B cell (primary cell): ENCODE results near the gene MAPK4. TPM values are rescaled to one million over a fixed set of nuclear protein-coding genes. Genes with fewer than 3 reads are reported as not detected.

Experiments
- ATAC-seq: fragments of 200-7000 bp; cut with Tn5 transposase; one replicate; pipeline ENCODE4 v1.10.0; 2021; ENCODE audit warnings: low read depth, mild to moderate bottlenecking, moderate number of reproducible peaks, moderate library complexity
- CTCF ChIA-PET: fragments of 350-600 bp; sonication (Branson Sonifier 250); formaldehyde crosslinking; loops from one replicate; lab custom pipeline; 2021; ENCODE audit warnings: antibody characterized with exemption, inconsistent platforms; lab: Charles Lee
- POLR2A ChIA-PET: fragments of 350-600 bp; sonication (Branson Sonifier 250); formaldehyde crosslinking; loops from one replicate; lab custom pipeline; 2021; ENCODE audit warnings: antibody characterized with exemption; lab: Charles Lee
- DNase-seq: peaks from one replicate; pipeline ENCODE4 v3.0.0; 2013
- H2AFZ ChIP-seq: 2 replicates; pipeline ENCODE4 v1.6.1; 2012; ENCODE audit warnings: mild to moderate bottlenecking, low read depth, low read length; ENCODE audit not compliant: insufficient read depth, poor library complexity, severe bottlenecking
- H3K27ac ChIP-seq, 2 donors: 1 replicate in 1 of 2; 2 replicates in 1 of 2; pipeline ENCODE4 v1.5.1; 2012 to 2013; ENCODE audit warnings: low read length in 2 of 2, mild to moderate bottlenecking in 2 of 2, moderate library complexity in 1 of 2
- H3K27me3 ChIP-seq, 4 experiments: fragments of 200-600 bp in 1 of 4; sonication (generic) in 1 of 4; replicated peaks in 1 of 4; 1 replicate in 2 of 4; 2 replicates in 2 of 4; pipeline versions ENCODE4 v1.6.1 to v1.7.0; 2013 to 2016; ENCODE audit warnings: low read length in 3 of 4, mild to moderate bottlenecking in 2 of 4, mixed read lengths in 1 of 4, moderate library complexity in 1 of 4; ENCODE audit not compliant: insufficient read depth in 4 of 4, control insufficient read depth in 3 of 4; ENCODE audit errors: control extremely low read depth in 1 of 4
- H3K36me3 ChIP-seq, 2 experiments: replicated peaks in 1 of 2; 1 replicate in 1 of 2; 2 replicates in 1 of 2; pipeline versions ENCODE4 v1.6.1 to v1.7.1; 2013; ENCODE audit warnings: low read length in 1 of 2; ENCODE audit not compliant: insufficient read depth in 2 of 2, control insufficient read depth in 1 of 2; ENCODE audit errors: control extremely low read depth in 1 of 2, extremely low read depth in 1 of 2
- H3K4me1 ChIP-seq, 2 donors: fragments of 200-600 bp in 1 of 2; sonication (generic) in 1 of 2; 1 replicate in 1 of 2; 2 replicates in 1 of 2; pipeline versions ENCODE4 v1.5.1 to v1.6.1; 2013 to 2017; ENCODE audit warnings: low read length in 2 of 2; ENCODE audit not compliant: control insufficient read depth in 2 of 2, insufficient read depth in 2 of 2
- H3K4me2 ChIP-seq: replicated peaks from 2 replicates; pipeline ENCODE3; 2012; ENCODE audit warnings: mild to moderate bottlenecking, low read depth, low read length; ENCODE audit not compliant: poor library complexity, severe bottlenecking
- H3K4me3 ChIP-seq, 5 experiments: fragments of 200-600 bp in 1 of 5; sonication (generic) in 1 of 5; 1 replicate in 3 of 5; 2 replicates in 2 of 5; pipeline versions ENCODE4 v1.5.1 to v1.7.0; 2011 to 2016; ENCODE audit warnings: low read length in 4 of 5, mild to moderate bottlenecking in 4 of 5, low read depth in 2 of 5, control low read depth in 1 of 5, moderate library complexity in 1 of 5; ENCODE audit not compliant: insufficient read depth in 1 of 5; ENCODE audit errors: control extremely low read depth in 1 of 5, extremely low read depth in 1 of 5
- H3K79me2 ChIP-seq: fragments of 200-600 bp; sonication (generic); one replicate; pipeline ENCODE4 v1.6.0; 2016; ENCODE audit warnings: low read length; ENCODE audit not compliant: control insufficient read depth, insufficient read depth
- H3K9ac ChIP-seq: fragments of 200-600 bp; sonication (generic); 2 replicates; pipeline ENCODE4 v1.6.1; 2017; ENCODE audit warnings: mild to moderate bottlenecking, low read length, moderate library complexity
- H3K9me3 ChIP-seq, 3 donors: one replicate each; pipeline versions ENCODE4 v1.6.1 to v1.7.1; 2013; ENCODE audit warnings: low read length in 2 of 3; ENCODE audit not compliant: control insufficient read depth in 2 of 3, insufficient read depth in 1 of 3; ENCODE audit errors: control extremely low read depth in 1 of 3
- H4K20me1 ChIP-seq: 2 replicates; pipeline ENCODE4 v1.6.0; 2012; ENCODE audit warnings: mild to moderate bottlenecking, low read length; ENCODE audit not compliant: insufficient read depth, control insufficient read depth, poor library complexity, severe bottlenecking
- H3K27ac Mint-ChIP-seq: one replicate; pipeline ENCODE4 v1.8.0; 2021; ENCODE audit warnings: mixed read lengths
- H3K27me3 Mint-ChIP-seq: one replicate; pipeline ENCODE4 v1.8.0; 2021; ENCODE audit warnings: mixed read lengths
- H3K4me1 Mint-ChIP-seq: one replicate; pipeline ENCODE4 v1.8.0; 2021; ENCODE audit warnings: mixed read lengths
- H3K4me3 Mint-ChIP-seq: one replicate; pipeline ENCODE4 v1.8.0; 2021; ENCODE audit warnings: mixed read lengths
- H3K9me3 Mint-ChIP-seq: one replicate; pipeline ENCODE4 v1.8.0; 2022; ENCODE audit warnings: mixed read lengths; ENCODE audit not compliant: insufficient read depth
- EZH2 ChIP-seq: IDR thresholded peaks from 2 replicates; pipeline ENCODE4 v1.6.1; 2012; ENCODE audit warnings: borderline replicate concordance, low read depth, mild to moderate bottlenecking, moderate library complexity, low read length; ENCODE audit not compliant: insufficient read depth, poor library complexity, severe bottlenecking
- WGBS: methylation state at CpG from one replicate; pipeline ENCODE4 v1.1.5; 2013; ENCODE audit warnings: missing lambda C conversion rate; ENCODE audit not compliant: insufficient coverage; 5-methylcytosine and 5-hydroxymethylcytosine counted together
- intact Hi-C: fragments of 100-400 bp; cut with micrococcal nuclease; formaldehyde crosslinking; loops from one replicate; pipeline ENCODE4 v1.10.0; 2022
- polyA plus RNA-seq: library from polyadenylated mRNA; depleted of rRNA; stranded (reverse); fragments of >200 nt; gene quantifications from 2 replicates; pipeline ENCODE4 v1.2.3, GENCODE V29; 2012
- total RNA-seq, 2 donors: library from RNA; stranded (reverse); fragments of 120-200 nt in 1 of 2; gene quantifications; 1 replicate in 1 of 2; 2 replicates in 1 of 2; pipeline versions ENCODE4 v1.2.3 to v1.2.4, GENCODE V29; 2013 to 2022
- TF ChIP-seq, protein P1 (sequence below): fragments of 200-600 bp; IDR thresholded peaks from one replicate; pipeline ENCODE4 v1.8.0; 2022; ENCODE audit warnings: antibody characterized with exemption, mild to moderate bottlenecking

Gene MAPK4
- total and polyA plus RNA-seq, 2 donors (not counting 1 experiment from before 2014, with no cell fraction given), result not detected

DNA sequence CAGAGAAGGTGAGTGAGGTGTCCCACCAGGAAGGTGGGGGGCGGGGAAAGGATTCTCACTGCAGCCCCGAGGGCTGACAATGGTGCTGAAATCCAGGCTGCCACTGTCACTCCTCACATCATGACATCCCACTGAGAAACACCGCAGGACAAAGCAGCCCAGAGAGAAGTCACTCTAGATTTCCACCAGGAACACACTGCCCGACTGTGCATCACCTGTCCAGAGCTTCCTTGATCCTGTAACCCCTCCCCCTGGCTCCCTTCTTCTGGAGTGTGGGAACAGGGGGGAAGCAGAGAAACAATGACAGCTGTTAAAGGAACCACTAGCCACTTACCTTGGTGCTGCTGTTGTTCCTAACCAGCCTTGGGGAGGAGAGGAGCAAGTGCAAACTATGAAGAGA, 190.1 kb downstream of the MAPK4 start:
- intact Hi-C loops, result no loop called here
- H3K27me3 Mint-ChIP-seq, result peaks cover 39% of the 10 kb centered on the region

DNA sequence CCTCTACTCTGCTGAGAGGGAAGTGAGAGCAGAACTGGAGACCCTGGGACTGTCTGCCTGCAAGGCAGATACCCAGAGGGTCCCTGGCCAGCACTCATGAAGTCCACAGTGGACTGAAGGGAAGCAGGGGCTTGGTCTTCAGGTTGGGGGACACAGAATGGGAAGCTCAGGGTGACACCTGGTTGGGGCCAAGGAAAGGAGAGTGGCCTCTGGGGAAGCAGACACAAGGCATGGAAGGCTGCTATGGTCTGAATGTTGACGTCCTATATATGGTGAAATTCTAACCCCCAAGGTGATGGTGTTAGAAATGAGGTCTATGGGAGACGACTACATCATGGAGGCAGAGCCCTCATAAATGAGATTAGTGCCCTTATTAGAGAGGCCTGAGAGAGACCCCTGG, 190.7 kb downstream of the MAPK4 start:
- DNase-seq, result no peak
- H3K9me3 Mint-ChIP-seq, result no peaks in the 10 kb centered on the region
- TF ChIP-seq, protein P1, sequence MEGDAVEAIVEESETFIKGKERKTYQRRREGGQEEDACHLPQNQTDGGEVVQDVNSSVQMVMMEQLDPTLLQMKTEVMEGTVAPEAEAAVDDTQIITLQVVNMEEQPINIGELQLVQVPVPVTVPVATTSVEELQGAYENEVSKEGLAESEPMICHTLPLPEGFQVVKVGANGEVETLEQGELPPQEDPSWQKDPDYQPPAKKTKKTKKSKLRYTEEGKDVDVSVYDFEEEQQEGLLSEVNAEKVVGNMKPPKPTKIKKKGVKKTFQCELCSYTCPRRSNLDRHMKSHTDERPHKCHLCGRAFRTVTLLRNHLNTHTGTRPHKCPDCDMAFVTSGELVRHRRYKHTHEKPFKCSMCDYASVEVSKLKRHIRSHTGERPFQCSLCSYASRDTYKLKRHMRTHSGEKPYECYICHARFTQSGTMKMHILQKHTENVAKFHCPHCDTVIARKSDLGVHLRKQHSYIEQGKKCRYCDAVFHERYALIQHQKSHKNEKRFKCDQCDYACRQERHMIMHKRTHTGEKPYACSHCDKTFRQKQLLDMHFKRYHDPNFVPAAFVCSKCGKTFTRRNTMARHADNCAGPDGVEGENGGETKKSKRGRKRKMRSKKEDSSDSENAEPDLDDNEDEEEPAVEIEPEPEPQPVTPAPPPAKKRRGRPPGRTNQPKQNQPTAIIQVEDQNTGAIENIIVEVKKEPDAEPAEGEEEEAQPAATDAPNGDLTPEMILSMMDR, result no peak
- TF ChIP-seq EZH2, result no peak
- no peak overlapping the region for H3K4me3 ChIP-seq
- no peaks in the 10 kb centered on the region for H3K4me1 Mint-ChIP-seq
- POLR2A ChIA-PET, result no interaction called here
- H3K9ac ChIP-seq, result no peak overlapping the region
- no peak overlapping the region for H3K4me3 Mint-ChIP-seq
- no peaks in the 10 kb centered on the region for H3K79me2 ChIP-seq
- ATAC-seq, result no peak
- no peak overlapping the region for H3K4me2 ChIP-seq
- H3K27ac Mint-ChIP-seq, result no peak overlapping the region
- H3K4me1 ChIP-seq, result no peaks in the 10 kb centered on the region
- no peak overlapping the region for H2AFZ ChIP-seq
- H3K27me3 ChIP-seq, result peaks cover 0 to 40% (median 3%) of the 10 kb centered on the region in 4 experiments
- H4K20me1 ChIP-seq, result no peaks in the 10 kb centered on the region
- no peaks in the 10 kb centered on the region for H3K36me3 ChIP-seq
- H3K9me3 ChIP-seq, result peaks cover 0 to 8% (median 0%) of the 10 kb centered on the region in 3 donors
- WGBS, result no CpG with 5 or more reads among the region's 2 CpGs
- intact Hi-C loops, result no loop called here
- H3K27ac ChIP-seq, result no peak overlapping the region
- CTCF ChIA-PET, result no interaction called here
- H3K27me3 Mint-ChIP-seq, result peaks cover 39% of the 10 kb centered on the region

More for the DNA sequence above, 190.1 kb downstream of the MAPK4 start:
- Histone ChIP-seq H3K79me2 (no peaks in the 10 kb centered on the region), H4K20me1 (no peaks in the 10 kb centered on the region), H2AFZ (no peak overlapping the region), H3K4me1 (no peaks in the 10 kb centered on the region), H3K27ac (no peak overlapping the region), H3K9me3 (peaks cover 0 to 8% (median 0%) of the 10 kb centered on the region in 3 donors), H3K36me3 (no peaks in the 10 kb centered on the region), H3K4me2 (no peak overlapping the region), H3K4me3 (no peak overlapping the region), H3K9ac (no peak overlapping the region), H3K27me3 (peaks cover 0 to 39% (median 3%) of the 10 kb centered on the region in 4 experiments)
- 48% methylated on average over 2 of the region's 4 CpGs for WGBS
- ATAC-seq (no peak), DNase-seq (no peak)
- POLR2A ChIA-PET, result no interaction called here
- H3K4me3 Mint-ChIP-seq, result no peak overlapping the region
- H3K4me1 Mint-ChIP-seq, result no peaks in the 10 kb centered on the region
- H3K9me3 Mint-ChIP-seq, result no peaks in the 10 kb centered on the region
- CTCF ChIA-PET, result no interaction called here
- no peak overlapping the region for H3K27ac Mint-ChIP-seq
- TF ChIP-seq, protein P1, result no peak
- no peak for TF ChIP-seq EZH2
